ENCODE measurements around the gene PPP1R14B.

PPP1R14B gene

DNA sequence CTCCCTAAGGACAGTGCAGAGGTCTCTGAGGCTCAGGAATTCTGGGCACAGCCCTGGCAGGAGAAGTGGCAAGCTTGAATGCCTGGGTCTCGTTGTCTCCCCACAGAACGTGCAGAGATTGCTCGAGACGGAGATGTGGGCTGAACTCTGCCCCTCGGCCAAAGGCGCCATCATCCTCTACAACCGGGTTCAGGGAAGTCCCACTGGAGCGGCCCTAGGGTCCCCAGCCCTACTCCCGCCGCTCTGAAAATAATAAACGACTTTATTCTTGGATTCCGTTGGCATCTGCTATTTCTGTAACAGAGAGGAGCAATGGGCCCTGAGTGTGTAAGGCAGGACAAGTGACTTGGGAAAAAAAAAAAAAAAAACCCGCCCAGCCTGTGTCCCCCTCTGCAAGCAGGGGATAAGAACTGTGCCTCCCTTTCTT, 17.0 kb downstream of the PPP1R14B start:
- no peak for FAIRE-seq

DNA sequence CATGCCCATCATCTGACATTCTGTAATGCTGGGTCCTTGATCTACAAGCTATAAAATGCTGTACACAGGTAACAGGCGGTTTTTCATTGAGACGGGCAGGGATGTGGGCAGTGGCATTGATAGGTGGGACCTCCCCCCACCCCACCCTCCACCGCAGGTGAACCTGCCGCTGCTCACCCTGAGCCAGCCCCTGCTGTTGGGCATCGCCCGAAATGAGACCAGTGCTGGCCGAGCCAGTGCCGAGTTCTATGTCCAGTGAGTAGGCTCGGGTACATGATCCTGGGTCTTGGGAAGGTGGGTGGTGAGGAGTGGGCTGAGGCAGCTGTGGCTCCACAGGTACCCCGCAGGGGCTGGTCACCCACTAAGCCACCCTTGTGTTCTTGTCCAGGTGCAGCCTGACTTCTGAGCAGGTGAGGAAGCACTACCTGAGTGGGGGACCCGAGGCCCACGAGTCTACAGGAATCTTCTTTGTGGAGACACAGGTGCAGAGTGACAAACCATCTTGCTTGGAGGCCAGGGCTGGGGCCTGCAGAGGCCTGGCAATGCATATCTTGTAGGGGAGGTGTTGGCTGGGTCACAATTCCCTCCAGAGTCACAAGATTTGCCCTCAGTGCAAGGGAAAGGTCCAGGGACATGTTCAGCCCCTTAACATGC, 17.5 kb downstream of the PPP1R14B start:
- no peak for FAIRE-seq

DNA sequence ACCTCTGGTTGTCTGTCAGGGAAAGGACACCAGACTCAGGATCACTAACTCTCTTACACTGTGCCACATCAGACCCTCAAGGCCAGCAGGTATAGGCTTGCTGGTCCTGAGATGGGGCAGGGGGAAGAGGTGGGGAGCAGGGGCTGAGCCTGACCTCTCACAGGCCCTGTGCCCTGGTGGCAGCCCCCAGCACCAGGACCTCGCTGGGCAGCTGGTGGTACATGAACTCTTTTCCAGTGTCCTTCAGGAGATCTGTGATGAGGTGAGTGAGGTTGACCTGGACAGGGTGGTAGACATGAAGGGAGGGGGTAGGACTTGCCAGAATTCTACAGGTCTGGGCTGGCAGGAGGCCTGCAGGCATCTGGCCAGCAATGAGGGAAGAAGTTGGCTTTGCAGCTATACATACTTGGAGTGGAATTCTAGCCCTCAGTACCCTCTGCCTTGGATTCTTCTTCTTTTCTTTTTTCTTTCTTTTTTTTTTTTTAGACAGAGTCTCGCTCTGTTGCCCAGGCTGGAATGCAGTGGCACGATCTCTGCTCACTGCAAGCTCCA, 19.3 kb downstream of the PPP1R14B start:
- FAIRE-seq = no peak

DNA sequence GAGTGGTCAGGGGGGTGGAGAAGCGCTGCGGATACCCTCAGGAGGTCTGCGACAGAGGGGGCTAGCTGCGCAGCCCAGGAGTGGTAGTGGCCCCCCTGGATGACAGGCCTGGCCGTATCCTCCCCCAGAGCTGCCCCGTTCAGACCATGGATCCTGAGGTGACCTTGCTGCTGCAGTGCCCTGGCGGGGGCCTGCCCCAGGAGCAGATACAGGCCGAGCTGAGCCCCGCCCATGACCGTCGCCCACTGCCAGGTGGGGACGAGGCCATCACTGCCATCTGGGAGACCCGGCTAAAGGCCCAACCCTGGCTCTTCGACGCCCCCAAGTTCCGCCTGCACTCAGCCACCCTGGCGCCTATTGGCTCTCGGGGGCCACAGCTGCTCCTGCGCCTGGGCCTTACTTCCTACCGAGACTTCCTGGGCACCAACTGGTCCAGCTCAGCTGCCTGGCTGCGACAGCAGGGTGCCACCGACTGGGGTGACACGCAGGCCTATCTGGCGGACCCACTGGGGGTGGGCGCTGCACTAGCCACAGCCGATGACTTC, 20.2 kb downstream of the PPP1R14B start:
- FAIRE-seq = no peak

DNA sequence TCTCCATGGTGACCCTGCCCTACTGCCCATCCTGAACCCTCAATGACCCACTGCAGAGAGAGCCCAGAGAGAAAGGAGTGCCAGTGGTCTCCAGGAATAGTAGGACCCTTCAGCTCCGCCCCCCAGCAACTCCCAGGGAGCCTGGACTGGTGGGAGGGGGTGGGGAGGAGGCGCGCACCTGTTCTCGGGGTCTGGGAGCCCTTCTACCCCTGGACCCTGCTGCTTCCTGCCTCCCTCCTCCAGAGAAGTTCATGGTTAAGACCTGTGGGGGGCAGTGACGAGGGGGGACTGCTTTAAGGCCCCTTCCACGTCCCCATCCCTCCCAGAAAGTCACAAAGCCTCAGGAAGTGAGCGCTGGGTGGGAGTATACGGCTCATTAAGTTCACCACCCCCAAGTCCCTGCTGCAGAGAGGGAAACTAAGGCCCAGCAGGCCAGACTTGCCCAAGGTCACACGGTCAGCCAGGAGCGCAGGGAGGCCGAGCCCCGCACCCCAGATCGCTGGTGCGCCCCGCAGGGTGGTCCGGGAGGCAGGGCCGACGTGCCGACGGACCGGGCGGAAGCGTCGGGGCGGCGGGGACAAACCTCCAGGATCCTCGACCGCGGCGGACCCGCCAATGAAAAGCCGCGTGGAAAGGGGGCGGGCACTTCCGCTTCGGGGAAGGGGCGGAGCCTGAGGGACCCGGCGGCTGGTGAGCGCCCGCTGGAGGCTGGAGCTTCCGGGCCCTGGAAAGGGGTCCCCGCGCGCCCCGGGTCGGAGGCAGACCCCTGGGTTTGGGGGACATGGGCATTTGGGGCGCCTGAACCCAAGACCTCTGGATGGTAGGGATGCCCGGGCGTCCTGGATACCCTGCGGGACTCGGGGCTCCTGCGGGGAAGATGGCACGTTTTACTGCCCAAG, 20.9 kb downstream of the PPP1R14B start, which contains the start of the genes NUDT22 and TRPT1:
Gene NUDT22, plus strand, starts transcription at position 667 of the 899 bp plus-strand sequence. CDS start 379 bp downstream, outside the sequence.
Gene TRPT1, minus strand, starts transcription at position 579 of the 899 bp plus-strand sequence. Its CDS starts 326 bp downstream, at position 253.
- FAIRE-seq = no peak

DNA sequence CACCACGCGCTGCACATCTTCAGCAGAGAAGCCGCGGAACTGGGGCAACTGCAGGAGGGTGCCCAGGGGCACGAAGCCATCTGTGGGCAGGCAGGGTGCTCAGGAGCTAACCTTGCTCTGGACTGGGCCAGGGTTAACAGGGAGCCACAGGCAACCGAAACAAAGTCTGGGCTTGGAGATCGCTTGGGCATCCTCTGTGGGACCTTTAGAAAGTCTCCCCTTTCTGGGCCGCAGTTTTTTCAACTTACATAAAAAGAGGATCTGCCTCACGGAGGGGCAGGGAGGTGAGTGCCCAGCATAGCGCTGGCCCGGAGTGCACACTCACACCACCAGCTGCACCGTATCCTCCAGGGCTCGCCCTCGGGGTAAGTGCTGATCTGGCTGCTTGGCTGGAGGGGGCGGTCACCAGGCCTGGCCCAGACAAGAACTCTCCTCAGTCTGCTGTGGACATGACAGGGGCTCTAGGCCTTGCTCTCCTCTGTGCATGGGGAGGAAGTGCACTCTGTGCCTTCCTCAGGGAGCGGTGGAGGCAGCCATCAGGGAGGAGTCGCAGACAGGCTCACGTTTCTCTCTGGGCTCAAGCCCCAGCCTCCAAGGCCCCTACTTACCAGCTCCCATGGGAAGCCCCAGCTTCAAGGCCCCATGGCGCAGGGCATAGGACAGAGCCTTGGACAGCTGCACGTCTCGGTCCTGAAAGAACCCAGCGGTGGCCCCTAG, 21.7 kb downstream of the PPP1R14B start:
- no peak for FAIRE-seq

DNA sequence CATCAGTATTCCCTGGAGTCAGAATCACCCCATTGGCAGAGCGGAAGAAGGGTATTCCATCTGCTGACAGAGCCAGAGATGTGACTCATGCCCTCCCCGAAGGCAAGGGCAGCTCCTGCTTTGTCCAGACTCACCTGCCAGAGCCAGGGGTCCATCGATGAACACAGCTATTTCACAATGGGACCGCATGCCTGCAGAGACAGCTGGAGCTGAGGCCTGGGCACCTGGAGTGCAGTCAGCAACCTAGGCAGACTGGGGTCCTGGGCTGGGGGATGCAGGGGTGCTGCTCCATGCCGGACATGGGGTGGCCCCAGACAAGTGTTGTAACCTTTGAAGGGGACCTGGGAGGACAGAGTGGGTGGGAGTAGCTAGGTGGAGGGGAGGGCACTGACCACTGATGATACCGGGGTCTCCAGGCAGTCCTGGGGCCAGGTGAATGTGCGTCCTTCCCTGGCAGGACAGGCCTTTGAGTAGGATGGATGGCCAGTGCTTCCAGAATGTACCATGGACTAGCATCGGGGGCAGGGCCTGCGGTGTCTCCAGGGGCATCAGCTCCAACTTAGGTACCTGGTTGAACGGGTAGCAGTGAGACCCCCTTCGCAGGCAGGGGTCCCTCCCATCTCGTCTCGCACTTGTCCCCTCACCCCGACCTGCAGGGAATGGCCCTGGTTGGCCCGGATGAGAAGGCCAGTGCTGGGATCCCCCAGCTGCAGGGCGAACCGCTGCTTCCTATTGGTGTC, 22.4 kb downstream of the PPP1R14B start:
- no peak for FAIRE-seq

DNA sequence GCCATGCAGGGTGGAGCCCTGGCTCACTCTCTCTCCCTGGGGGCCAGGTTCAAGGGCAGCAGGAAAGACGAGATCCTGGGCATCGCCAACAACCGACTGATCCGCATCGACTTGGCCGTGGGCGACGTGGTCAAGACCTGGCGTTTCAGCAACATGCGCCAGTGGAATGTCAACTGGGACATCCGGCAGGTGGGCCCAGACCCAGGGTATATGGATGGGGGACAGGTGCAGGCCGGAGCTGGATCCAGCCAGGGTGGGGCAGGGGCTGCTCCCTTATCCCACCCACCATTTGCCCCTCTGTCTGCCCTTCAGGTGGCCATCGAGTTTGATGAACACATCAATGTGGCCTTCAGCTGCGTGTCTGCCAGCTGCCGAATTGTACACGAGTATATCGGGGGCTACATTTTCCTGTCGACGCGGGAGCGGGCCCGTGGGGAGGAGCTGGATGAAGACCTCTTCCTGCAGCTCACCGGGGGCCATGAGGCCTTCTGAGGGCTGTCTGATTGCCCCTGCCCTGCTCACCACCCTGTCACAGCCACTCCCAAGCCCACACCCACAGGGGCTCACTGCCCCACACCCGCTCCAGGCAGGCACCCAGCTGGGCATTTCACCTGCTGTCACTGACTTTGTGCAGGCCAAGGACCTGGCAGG, 23.6 kb downstream of the PPP1R14B start:
- no peak for FAIRE-seq

DNA sequence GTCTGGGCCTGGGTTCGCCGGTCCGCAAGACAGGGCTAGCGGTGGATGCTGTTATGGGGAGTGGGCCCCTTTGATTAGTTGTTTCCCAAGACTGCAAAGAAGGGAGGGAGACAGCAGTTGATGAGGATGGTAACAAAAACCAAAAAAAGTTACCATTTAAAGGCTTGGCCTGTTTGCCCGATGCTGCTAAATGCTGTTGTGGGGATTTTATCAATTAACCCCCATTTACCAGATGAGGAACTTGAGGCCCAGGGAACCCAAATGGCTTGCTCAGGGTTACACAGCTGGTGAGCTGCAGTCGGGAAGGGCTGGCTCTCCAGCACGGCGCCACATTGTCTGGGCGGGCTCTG, 24.1 kb downstream of the PPP1R14B start:
- no peak for FAIRE-seq

DNA sequence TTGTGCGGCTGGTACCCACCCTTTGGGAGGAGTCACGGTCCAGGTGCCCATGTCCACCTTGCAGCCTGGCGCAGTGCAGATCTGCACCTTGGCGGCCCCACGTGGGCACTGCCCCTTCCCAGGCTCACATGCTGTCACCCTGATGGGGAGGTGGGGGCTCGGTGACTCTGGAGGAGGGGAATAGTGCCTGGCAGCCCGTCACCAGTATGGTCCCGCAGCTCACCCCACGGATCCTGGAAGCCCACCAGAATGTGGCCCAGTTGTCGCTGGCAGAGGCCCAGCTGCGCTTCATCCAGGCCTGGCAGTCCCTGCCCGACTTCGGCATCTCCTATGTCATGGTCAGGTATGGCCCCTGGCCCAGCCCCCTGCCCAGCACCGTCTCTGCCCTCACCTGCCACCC, 25.9 kb downstream of the PPP1R14B start:
- FAIRE-seq = no peak

DNA sequence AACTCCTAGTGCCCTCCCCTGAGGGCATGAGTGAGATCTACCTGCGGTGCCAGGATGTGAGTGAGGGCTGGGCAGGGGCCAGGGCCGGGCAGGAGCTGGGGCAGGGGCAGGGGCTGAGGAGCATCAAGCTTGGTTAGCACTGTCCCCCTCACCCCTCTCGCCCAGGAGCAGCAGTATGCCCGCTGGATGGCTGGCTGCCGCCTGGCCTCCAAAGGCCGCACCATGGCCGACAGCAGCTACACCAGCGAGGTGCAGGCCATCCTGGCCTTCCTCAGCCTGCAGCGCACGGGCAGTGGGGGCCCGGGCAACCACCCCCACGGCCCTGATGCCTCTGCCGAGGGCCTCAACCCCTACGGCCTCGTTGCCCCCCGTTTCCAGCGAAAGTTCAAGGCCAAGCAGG, 26.5 kb downstream of the PPP1R14B start:
- FAIRE-seq = no peak

DNA sequence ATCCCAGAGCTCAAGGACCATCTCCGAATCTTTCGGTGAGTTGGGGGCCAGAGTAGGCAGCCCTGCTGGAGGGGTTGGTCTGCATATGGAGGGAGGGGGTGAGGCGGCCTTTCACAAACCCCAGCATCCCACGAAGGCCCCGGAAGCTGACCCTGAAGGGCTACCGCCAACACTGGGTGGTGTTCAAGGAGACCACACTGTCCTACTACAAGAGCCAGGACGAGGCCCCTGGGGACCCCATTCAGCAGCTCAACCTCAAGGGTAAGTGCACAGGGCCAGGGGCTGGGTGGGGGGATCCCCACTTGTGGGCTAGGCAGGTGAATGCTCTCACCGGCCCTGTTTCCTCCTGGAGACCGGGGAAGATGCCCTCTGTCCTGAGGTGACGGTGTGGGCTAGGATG, 27.0 kb downstream of the PPP1R14B start:
- FAIRE-seq = no peak

DNA sequence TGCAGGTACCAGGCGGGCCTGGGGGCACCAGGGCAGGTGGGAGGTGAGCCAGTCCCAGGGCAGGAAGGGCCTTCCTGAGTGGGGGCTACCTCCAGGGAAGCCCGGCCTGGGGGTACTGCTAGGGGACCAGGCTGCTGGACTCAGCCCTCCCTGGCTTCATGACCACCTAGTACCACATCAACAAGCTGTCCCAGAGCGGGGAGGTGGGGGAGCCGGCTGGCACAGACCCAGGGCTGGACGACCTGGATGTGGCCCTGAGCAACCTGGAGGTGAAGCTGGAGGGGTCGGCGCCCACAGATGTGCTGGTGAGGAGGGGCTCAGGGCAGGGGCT, 27.4 kb downstream of the PPP1R14B start:
- FAIRE-seq = no peak

DNA sequence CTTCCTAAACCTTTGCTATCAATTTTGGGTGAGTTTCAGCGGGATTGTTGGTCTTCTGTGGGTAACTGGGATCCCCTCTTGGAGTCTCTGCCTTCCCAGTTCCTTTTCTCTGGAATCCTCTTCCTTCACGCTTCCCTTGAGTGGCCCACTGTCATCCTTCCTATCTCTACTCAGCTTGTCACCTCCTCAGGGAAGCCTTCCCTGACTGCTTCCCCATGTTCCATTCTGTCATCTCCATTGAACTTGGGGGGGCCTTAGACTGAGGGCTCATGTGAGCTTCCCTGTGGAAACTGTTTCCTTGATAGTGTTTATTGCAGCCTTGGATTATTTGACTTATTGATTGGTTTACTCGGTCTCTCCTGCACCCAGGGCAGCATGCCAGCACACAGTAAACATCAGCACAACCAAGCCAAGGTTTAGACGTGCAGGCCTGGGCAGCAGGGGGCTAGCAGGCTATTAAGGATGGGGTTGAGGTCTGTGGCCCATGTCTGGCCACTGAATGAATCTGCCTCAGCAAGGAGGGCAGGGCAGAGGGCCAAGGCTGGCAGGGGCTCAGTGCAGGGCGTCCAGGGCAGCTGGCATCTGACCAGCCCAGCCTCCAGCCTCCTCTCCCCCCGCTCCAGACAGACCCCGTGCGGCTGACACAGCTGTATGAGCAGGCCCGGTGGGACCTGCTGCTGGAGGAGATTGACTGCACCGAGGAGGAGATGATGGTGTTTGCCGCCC, 28.0 kb downstream of the PPP1R14B start:
- FAIRE-seq = no peak

DNA sequence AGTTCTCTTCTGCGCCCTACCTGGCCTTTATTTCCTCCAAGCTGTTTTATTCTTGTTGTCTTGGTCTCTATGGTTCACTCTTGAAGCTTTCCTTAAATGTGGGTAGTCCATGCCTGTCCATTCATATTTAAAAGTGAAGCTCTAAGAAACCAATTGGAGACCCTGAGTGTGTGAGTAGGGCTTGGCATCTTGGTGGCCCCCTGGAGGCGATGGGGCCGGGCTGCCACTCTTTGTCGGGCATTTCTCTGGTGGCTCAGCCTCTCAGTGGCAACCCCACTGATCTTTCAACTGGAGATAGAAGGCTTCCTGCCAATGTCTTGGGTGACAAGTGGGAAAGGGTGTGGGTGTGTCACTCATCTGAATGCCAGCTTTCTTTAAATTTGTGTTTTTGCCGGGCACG, 29.9 kb downstream of the PPP1R14B start:
- FAIRE-seq = no peak

DNA sequence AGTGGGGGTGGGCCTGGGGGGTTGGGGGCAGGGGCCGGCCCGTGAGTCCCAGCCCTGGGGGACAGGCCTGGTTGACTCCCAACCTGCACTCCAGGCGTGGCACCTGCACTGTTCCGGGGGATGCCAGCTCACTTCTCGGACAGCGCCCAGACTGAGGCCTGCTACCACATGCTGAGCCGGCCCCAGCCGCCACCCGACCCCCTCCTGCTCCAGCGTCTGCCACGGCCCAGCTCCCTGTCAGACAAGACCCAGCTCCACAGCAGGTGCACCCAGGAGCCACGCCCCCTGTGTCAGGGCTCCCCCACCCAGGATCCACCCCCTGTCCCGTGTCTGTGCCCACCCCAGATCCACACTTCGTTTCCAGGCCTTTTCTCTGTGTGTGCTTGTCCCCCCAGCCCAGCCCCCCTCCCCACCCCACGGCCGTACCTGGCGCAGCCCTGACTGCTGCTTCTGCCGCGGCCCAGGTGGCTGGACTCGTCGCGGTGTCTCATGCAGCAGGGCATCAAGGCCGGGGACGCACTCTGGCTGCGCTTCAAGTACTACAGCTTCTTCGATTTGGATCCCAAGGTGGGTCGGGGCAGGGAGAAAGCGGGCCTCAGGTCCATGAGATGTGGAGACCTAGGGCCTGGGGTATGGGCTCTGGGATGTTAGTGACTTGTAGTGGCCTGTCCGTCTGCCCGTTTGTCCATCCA, 35.4 kb downstream of the PPP1R14B start:
- FAIRE-seq = no peak

DNA sequence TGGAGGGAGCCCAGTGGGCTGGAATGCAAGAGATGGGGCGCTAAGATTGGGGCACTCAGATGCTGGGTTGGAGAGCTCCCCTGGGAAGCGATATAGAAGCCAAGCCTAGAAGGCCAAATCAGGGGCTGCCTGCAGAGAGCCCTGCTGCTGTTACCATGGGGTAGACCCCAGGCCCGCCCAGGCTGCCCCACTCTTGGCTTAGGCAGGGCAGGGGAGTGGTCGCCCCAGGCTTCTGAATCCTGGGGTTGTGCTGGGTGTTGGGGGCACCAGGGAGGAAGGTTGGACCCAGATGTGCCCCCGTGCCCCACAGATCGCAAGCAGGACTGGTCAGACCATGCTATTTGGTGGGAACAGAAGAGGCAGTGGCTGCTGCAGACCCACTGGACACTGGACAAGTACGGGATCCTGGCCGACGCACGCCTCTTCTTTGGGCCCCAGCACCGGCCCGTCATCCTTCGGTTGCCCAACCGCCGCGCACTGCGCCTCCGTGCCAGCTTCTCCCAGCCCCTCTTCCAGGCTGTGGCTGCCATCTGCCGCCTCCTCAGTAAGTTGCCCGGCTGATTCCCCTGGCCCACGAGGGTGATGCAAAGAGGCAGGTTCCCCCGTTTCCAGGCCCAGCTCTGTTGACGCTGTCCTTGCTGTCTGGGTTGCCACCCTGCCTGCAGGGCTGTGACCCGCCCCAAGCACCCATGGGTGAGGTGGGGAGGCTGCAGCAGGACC, 36.3 kb downstream of the PPP1R14B start:
- FAIRE-seq = no peak

DNA sequence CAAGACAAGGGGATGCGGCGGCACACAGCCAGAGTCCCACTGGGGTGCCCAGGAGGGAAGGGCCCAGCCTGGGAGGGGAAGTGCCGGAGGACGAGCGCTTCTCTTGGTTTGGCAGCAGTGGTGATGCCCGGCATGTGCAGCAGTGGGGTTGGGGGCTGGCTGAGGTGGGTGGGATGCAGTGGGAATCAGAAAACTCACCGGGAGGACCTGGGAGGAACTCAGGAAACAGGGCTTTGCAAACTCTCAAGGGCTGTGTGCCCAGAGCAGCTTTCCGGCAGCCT, 37.2 kb downstream of the PPP1R14B start:
- no peak for FAIRE-seq

DNA sequence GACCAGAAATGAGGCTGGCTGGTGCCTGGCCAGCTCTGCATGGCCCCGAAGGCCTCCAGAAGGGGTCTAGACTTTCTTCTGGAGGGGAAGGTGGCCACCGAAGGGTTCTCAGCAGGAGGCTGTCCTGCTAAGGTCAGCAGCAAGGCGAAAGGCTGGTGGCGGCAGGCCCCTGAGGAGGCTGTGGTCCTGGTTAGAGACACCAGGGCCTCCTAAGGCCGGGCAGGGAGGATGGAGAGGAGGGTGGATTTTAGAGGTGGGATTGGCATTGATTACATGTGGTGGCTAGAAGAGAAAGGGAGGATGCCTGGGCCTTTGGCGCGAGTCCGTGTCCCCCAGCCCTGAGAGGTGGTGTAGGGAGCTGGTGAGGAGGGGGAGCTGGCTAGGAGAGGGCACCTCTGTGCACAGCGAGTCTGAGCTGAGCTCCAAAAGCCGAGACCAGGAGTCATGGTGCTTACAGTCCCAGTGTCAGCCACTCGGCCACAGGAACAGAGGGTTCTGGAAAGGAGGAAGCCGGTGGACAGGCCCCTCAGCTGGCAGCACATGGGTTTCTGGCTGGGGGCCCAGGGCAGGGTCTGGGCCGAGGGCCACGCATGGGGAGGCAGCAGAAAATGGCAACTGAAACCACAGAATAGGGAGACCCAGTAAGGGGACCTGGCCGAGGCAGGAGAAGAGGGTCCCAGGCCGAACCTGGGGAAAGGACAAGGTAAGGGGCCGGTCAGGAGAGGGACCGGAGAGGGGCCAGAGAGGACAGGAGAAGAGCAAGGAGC, 37.8 kb downstream of the PPP1R14B start:
- FAIRE-seq = no peak
